Measurements from ENCODE around the gene MTCH1. TPM values are rescaled to one million over a fixed set of nuclear protein-coding genes. Genes with fewer than 3 reads are reported as not detected.

The MTCH1 gene
- total and polyA plus RNA-seq, 2 donors (not counting 1 experiment from before 2014, with no cell fraction given), result 91.7 to 150 TPM

DNA sequence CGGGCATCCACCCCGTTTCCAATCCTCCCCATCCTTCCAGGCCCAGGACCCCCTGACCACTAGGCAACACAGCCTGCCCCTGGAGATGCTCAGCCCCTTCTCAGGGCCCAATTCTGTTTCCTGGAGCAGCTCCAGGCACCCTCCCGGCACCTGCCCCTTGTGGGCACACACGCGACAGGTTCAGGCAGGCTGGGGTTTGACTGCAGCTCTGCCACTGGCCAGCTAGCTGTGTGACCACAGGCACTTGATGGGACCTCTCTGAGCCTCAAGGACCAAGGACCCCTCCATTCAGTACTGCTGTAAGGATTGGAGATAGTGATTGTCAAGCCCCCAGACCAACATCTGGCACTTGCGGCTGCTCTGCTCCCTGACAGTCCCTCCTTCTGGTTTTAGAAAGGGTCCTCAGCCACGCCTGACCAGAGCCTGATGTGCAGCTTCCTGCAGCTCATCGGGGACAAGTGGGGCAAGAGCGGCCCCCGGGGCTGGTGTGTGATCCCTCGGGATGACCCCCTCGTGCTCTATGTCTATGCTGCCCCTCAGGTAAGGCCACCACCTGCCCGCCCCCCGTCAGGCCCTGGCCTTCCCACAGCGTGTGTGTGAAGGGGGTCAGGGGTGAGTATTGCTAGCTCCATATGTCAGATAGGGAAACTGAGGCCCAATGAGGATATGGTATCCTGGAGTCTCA, 41.2 kb upstream of the MTCH1 start:
- no peak overlapping the region for H3K4me2 ChIP-seq (replicated peaks; ENCODE audit: low read depth, low read length, poor library complexity, severe bottlenecking)
- no peak overlapping the region for H3K4me3 ChIP-seq (ENCODE audit: control extremely low read depth in 1 of 5, extremely low read depth in 1 of 5, insufficient read depth in 1 of 5, low read depth in 2 of 5, low read length in 4 of 5)
- DNase-seq, result peak; percentile 6
- H4K20me1 ChIP-seq (ENCODE audit: control insufficient read depth, insufficient read depth, low read length, poor library complexity, severe bottlenecking), result peaks cover 62% of the 10 kb centered on the region
- WGBS (ENCODE audit: insufficient coverage), result 88% methylated on average over 15 of the region's 15 CpGs
- Mint-ChIP-seq H3K4me3 (no peak overlapping the region), H3K9me3 (ENCODE audit: insufficient read depth) (no peaks in the 10 kb centered on the region), H3K27ac (no peak overlapping the region), H3K27me3 (no peaks in the 10 kb centered on the region), H3K4me1 (peaks cover 10% of the 10 kb centered on the region)
- ATAC-seq (ENCODE audit: low read depth), result no peak
- H3K27ac ChIP-seq (ENCODE audit: low read length in 2 of 2), result no peak overlapping the region
- no peaks in the 10 kb centered on the region for H3K27me3 ChIP-seq (replicated peaks in 1 of 4; ENCODE audit: control extremely low read depth in 1 of 4, control insufficient read depth in 3 of 4, insufficient read depth in 4 of 4, low read length in 3 of 4)
- no peaks in the 10 kb centered on the region for H3K4me1 ChIP-seq (ENCODE audit: control insufficient read depth in 2 of 2, insufficient read depth in 2 of 2, low read length in 2 of 2)
- peaks cover 4 to 88% of the 10 kb centered on the region in 2 experiments for H3K36me3 ChIP-seq (replicated peaks in 1 of 2; ENCODE audit: control extremely low read depth in 1 of 2, control insufficient read depth in 1 of 2, extremely low read depth in 1 of 2, insufficient read depth in 2 of 2, low read length in 1 of 2)
- H3K9ac ChIP-seq (ENCODE audit: low read length), result no peak overlapping the region
- no peak overlapping the region for H2AFZ ChIP-seq (ENCODE audit: insufficient read depth, low read depth, low read length, poor library complexity, severe bottlenecking)
- H3K79me2 ChIP-seq (ENCODE audit: control insufficient read depth, insufficient read depth, low read length), result peaks cover 23% of the 10 kb centered on the region
- TF ChIP-seq, protein P1, sequence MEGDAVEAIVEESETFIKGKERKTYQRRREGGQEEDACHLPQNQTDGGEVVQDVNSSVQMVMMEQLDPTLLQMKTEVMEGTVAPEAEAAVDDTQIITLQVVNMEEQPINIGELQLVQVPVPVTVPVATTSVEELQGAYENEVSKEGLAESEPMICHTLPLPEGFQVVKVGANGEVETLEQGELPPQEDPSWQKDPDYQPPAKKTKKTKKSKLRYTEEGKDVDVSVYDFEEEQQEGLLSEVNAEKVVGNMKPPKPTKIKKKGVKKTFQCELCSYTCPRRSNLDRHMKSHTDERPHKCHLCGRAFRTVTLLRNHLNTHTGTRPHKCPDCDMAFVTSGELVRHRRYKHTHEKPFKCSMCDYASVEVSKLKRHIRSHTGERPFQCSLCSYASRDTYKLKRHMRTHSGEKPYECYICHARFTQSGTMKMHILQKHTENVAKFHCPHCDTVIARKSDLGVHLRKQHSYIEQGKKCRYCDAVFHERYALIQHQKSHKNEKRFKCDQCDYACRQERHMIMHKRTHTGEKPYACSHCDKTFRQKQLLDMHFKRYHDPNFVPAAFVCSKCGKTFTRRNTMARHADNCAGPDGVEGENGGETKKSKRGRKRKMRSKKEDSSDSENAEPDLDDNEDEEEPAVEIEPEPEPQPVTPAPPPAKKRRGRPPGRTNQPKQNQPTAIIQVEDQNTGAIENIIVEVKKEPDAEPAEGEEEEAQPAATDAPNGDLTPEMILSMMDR (IDR thresholded peaks at IDR 0.05), result no peak
- no peak for TF ChIP-seq EZH2 (IDR thresholded peaks at IDR 0.05; ENCODE audit: borderline replicate concordance, insufficient read depth, low read depth, low read length, poor library complexity, severe bottlenecking)
- intact Hi-C loops (cut with micrococcal nuclease), result no loop called here
- H3K9me3 ChIP-seq (ENCODE audit: control extremely low read depth in 1 of 3, control insufficient read depth in 2 of 3, insufficient read depth in 1 of 3, low read length in 2 of 3), result peaks cover 0 to 9% (median 6%) of the 10 kb centered on the region in 3 donors
- CTCF ChIA-PET, result interaction anchor here (0.6 to 22.0 kb wide), 9 partner anchors 8 to 178 kb away, joined by 3 to 587 read pairs (median 6); partner anchors contain the start of gene PIM1
- POLR2A ChIA-PET, result interaction anchor here (0.6 kb wide), 1 partner anchor 188 kb away, joined by 9 read pairs; no protein-coding TSS in a partner anchor
